RPMI8226 (cell line): ENCODE results near the gene SLC35F4.

Experiments
- DNase-seq: peaks from one replicate; pipeline ENCODE4 v3.0.0-alpha.2; 2015

Gene SLC35F4

DNA sequence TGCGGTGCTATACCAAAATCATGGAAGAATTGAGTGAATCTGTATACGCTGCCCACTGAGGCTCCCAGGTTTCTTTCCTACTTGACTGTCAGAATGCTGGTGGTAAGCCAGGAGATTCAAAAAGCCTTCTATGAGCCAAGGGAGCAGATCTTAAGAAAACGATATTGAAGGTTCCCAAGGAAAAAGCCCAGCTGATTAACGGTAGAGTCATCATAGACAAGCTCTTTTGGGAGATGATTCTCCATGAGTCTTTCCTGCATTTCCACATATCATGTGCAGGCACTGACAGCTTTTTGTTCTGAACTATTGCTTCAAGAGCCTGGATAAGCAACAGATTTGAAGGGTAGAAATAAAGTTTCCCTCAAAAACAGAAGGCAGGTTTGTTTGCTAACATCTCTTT lies 17.5 kb downstream of the SLC35F4 start:
- no peak for DNase-seq

DNA sequence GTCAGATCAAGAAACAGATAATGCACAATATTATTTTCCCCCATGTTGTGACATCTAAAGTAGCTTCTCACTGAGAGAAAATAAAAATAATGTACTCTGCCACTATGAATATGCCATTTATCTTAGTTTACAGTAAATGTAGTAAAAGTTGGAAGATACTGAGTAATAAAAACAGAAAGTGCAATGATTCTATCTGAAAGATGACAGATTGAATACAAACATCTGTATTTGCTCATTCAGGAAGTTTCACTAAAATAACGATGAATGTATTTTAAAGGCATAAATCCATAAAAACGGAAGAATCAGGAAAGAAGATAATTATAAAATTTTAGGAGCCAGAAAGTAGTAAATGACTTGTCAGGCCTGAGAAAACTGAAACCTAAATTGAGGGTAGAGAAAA lies 18.2 kb downstream of the SLC35F4 start:
- DNase-seq, result no peak

DNA sequence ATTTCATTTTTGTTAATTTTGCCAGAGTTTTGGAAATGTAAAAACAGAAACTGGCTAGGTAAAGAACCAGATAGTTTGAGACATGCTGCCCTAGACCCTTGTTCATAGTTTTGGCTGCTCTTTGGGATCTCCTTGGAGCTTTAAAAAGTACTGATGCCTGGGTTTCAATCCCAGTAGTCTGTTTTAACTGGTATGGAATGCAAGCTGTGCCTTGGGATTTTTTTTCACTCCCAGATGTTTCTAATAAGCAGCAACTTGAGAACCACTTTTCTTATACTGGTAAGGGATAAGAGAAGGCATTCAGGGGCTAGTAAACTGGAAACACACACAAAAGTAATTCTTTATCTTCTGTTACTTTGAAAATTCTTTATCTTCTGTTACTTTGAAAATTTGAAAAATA lies 18.8 kb downstream of the SLC35F4 start:
- no peak for DNase-seq

DNA sequence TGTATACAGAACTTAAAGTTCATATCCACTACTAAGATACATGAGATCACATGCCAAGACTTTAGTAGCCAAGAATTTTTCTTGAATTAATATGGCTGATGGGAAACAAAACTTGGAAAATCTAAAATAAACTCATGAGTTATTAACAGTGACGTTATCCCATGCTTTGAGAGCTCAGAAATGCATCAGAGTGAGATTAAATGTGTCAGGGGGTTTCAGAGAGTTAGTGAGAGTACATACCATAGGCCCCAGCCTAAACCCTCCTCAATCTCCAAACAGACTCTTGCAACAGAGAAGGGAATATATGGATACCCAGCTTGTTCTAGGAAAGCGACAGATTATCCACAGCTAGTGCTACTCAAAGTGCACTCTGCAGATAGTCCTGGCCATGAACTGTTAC lies 19.3 kb downstream of the SLC35F4 start:
- no peak for DNase-seq

DNA sequence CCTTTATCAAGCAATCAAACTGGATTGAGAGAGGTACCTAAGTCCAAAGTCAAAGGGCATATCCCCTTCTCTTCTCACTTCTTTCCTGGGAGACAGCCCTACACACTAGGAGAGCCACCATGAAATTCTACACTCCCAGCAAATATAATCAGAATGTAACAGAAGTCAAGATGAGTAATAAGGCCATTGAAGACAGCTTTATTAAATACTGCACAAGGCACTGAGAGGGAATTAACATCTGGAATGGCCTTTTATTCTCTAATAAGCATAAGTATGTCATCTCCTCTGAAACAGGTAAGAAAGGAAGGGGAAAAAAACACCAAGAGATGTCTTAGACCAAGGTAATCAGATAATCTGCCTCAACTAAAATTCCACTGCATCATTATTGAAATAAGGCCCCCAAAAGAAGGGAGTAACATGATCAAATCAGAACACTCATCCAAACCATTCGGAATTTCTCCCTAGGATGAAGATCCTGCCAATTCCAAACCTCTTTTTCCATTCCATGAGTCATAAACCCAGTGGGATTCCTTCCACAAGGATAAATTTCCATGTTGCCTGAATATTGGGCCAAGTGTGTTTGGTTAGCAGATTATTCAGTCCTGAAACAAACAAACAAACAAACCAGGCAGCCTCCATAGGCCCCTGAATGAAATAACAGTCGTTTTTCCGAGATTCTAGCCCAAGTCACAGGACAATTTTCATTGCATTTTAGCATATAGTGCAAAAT lies 19.9 kb downstream of the SLC35F4 start:
- no peak for DNase-seq

DNA sequence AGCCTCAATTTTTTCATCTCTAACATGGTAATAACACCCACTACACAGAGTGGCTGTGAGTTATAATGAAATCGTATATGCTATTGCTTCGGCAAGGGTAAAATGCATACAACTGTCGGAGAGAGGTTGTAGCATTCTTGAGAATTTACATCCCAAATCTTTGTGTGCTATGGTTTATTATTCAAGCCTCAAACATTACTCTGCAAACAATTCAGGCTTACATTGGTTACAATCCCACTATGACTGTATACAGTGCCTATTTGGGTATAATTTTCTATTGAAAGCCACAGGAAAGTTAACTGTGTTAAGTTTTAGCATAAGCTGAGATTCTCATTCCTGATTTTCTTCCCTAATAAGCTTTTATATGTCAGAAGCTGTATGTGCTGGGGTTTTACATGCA lies 20.6 kb downstream of the SLC35F4 start:
- no peak for DNase-seq

DNA sequence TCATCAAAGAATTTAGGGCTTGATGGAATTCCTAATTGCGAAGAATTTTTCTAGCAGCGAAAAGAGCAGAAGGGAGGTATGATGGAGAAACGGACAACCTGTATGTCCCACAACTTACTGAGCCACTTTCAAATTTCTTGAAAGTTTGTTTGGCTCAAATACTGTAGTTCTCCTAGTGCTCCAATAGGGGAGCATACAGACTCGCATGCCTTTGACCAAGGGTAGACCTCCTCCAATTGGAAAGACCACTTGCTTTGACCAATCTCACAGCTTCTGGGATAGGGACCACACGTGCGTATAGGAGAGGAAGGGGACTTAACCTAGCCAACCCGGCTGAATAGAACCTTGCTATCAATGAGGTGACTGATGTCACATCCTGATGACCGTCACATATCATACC lies 28.6 kb downstream of the SLC35F4 start:
- no peak for DNase-seq

DNA sequence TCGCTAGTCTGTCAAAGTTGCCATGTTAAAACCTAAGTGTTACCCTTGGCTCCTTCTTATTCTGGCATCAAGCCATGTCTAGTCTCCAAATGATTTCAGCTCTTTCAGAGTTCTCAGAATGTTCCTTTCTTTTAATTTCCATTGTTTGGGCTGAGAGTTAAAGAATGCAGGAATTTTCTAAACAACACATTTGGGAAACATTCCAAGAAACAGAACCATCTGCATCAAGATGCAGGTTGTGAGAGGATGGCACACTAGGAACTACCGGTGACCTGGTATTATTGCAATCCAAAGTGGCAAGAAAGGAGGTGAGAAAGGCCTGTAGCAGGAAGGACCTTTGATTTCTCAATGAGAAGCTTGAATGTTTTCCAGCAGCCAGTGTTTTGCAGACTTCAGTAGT lies 30.1 kb downstream of the SLC35F4 start:
- peak; percentile 18 for DNase-seq

DNA sequence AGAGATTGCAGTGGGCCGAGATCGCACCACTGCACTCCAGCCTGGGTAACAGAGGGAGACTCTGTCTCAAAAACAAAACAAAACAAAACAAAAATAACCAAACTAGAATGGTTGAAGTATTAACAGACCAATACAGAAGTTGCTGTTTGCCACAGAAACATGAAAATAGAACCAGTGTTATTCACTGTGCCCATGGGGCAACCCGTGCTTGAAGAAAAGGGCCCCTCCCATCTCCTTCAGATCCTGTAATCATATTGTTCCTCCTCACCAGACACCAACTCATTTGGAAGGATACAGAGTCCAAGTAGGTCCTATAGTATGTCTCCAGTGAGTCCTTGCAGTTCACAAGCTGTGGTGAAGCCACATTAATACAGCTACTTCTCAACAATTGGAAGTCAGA lies 30.9 kb downstream of the SLC35F4 start:
- no peak for DNase-seq

DNA sequence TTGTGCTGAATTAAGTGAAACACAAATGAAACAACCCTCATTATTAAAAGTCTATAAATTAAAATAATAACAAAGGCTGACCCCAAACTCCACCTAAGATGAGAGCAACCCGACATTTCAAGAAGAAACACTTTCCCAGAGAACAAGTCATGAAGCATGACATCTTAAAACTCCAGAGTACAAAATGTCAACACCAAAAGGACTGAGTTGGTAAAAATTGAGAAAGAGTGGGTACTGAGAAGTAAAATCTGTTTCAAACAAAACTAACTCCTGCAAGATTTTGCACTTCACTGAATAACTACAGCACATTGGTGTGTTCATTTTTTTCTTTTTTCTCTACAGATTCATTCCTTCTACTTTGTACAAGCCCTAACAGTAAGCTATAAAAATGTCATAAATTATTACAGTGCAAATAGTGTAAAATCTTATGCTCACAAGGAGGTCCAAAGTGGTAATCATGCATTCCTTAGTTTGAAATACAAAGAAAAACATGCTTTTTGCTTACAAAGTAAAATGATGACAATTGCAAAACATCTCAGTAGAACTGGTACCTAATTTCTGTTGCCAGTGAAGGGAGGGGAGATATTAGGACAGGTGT lies 31.8 kb downstream of the SLC35F4 start:
- DNase-seq, result no peak

DNA sequence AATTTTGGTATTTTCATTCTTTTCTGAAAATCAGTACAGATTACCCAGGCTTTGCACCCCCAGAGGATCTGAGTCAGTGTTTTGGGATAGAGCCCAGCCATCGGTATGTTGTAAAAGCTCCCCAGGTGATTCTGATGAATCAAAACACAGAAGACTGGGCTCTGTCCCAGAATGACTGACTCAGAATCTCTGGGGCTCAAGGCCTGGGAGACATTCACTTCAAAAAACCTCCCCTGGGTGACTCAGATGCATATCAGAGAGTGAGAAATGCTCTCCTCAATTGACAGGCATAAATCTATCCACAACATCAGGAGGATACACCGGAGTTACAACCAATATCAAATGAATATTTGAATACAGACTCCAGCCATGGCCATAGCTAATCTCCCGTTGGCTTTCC lies 32.6 kb downstream of the SLC35F4 start:
- peak; percentile 64 for DNase-seq

DNA sequence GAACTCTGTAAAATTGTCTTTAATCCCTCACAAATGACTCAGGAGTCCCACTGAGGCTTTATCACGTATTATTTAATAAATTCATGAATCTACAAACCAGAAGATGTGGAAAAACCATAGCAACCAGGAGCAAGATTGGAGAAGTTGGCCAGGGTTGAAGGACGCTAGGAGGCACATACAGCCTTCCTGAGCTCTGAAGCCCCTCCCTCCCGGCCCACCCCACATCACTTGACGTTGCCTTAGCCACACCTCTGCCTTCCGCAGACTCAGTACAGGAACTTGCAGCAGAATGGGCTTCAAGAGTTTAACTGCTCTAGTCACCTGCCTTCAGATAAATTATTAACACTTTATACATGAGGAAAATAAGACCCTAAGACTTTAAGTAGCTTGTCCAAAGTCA lies 33.9 kb downstream of the SLC35F4 start:
- DNase-seq, result peak; percentile 49

DNA sequence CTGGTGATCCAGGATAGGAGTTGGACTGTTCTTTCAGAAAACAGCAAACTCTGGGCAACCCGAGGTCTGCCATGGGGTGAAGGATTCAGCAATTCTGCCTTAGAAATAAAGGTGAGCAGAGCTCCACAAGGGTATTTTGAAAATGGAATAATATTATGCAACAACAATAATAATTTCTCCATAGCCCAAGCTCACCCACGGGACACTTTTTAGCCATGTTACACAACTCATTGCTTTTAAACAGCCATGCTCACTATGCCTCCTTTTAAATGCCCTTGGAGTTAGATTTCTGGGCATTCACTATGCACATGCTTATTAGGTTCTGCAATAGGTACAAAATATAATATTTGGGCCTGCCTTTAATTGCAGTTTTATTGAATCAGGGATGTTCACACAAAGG lies 37.2 kb downstream of the SLC35F4 start:
- DNase-seq, result no peak

DNA sequence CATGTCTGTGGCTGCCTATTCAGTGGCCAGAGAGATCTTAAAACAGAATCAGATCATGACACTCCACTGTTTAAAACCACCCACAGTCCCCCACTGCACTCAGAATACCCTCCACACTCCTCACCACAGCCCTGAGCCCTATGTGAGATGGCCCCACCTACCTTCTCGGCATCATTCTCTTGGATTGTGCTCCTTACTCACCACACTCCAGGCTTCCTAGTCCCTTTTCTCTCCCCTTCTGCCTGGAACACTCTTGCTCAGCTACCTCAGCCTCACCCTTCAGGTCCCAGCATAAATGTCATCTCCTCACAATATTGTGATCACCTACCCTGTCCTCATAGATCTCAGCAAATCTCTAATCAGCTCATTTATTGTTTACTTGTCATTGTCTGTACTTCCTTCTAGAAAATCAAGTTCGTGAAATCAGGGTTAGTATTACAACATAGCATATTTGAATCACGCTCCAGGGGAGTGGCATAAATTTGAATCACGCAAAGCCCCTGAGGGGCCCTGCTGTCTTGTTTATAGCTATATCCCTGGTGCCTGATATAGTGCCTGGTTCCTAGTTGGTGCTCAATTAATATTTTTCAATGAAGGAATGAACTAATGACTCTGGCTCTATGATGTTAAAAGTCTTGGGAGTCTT lies 42.8 kb downstream of the SLC35F4 start:
- DNase-seq, result no peak

DNA sequence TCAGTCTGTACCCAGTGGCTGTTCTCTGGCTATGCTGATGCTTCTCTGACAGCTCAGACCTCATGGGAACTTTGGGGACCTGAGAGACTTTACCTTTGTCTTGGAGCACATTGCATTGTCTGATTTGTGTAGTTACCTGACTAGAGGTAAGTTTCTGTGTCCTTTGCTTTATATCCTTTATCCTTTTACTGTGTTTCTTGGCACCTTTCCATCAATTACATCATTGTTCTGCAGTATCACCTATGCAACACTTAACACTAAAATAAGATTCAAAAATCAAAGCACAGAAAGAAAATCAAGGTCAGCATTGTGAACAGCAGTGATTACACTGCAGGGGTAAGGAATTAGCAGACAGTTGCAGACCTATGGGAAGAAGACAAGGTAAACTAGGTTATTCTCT lies 43.8 kb downstream of the SLC35F4 start:
- no peak for DNase-seq

DNA sequence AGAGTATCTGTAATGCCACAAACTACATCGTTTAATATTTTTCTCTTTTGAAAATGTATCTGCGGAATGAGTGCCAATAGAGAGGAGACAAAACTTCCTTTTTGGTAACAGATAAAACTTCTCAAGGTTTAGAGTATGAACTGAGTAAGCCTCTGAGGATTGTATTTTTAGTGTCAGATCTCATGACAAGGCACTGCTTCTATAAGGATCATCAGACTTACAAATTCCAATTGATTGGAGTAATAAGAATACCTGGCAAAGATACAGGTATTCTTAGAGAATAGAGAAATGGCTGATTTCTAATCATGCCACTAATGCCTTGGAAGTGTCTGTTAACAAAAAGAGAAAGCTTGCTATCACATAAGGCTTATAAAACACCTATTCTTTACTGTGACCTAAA lies 45.3 kb downstream of the SLC35F4 start:
- no peak for DNase-seq

DNA sequence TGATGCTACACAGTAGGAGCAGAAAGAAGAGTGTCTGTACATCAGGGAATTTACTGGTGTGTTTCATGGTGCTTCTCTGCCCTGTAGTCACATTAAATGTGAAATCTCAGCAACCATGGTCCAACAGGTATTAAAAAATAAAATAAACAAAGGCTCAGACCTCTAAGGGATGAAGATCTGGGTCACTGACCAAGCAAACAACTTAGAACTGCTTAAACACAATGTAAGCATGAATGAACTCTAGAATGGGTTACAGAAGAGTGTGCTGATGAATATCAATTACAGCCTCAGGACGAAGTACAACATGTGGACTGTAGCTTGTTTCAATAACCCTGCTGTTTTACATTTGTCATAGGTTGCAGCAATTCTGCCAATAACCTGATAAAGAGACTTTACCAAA lies 47.4 kb downstream of the SLC35F4 start:
- no peak for DNase-seq

DNA sequence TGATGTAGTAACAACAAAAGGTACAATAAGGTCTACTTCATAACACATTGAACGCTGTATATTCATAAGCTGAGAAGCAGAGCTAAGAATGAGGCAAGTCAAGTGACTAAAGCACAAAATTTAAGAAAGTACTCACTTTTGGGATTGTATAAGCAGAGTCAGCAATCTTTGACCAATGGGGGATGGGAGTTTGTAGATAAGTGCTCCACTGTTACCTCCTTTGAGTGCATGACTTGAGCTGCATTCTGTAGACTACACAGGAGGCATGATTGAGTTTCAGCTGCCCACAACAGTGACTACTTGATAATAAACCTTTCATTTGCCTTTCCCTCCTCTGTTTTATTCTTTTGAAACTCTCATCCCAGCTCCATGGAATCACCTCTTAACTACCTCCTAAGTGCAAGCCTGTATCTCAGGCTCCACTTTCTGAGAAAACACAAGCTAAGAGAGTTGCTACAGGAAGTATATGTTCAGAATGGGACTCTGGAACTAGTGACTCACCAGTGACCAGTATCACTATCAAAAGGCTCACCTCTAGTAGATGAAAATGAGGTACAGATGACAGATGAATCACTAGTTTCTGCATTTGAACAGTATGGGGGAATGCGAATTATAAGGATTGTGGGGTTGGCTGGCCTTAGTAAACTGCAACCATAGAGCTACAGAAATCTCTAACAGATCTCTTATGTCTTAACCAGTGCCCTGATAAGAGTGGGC lies 49.2 kb downstream of the SLC35F4 start:
- no peak for DNase-seq

DNA sequence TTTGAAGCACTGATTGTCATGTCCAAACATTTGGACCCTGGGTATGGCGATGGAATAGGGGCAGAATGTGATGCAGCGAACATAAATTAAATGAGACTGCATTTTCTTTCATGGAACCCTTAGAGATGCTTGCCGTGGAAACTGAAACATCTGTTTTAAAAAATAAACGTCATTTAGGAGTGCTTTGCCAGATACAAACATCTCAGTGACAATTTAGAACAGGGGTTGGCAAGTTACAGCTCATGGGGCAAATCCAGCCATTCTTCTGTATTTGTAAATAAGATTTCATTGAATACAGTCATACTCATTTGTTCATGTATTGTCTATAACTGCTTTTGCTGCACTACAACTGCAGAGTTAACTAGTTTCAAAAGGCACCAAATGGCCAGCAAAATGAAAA lies 51.2 kb downstream of the SLC35F4 start:
- no peak for DNase-seq

DNA sequence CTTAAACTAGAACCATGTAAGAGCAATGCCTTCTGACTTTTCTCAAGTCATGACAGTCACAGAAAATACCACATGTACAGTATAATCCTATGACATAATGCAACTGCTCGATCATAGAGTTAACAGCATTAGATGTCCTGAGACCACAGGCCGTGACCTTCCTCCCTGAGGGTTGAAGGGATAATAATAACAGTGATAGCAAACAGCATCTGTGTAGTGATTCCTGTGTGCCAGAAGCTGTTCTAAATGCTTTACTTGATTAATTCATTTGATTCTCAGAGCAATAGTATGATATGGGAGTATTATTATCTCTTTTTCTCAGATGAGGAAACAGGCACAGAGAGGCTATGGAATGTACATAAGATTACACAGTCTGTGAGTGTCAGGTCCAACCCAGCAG lies 53.2 kb downstream of the SLC35F4 start:
- no peak for DNase-seq

DNA sequence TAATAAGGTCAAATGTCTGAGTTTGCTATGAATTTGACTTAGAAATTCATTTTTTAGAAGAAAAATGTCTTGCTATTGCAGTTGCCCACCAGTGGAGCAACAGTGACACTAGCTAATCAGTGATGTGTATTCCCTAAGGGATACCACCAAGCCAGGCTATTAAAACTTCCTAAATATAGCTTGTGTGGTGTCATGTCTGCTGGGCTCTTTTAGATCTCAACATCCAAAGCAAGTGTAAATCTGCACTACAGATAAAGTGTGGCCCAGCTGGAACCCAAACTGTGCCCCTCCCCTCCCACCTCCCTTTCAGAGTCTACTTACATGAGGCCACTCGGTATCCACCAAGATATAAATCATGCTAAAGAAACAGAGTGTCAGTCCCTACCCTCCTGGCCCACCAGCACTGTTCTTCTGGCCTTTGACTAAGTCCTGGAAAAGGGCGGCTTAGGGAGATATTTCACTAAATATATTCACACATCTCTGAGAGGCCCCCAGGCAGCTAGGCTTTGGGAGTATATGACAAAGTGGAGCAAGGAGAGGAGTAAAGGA lies 53.8 kb downstream of the SLC35F4 start:
- no peak for DNase-seq

DNA sequence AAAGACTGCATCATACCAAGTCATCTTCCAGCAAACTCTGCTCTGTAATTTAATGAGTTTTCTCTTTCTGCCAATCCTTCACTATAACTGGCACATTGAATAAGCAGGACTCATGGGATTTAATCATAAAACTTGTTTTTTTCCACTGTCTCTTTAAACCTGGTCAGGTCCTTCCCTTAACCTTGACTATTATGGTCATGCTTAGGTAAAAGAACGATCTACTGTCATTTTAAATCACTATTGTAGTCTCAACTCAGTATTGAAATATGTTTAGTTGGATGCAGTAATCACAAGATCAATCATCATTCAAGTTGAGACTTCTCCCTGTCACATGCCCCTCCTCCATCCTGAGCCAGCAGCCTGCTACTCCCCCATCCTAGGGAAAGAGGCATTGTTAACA lies 56.1 kb downstream of the SLC35F4 start:
- DNase-seq, result no peak

DNA sequence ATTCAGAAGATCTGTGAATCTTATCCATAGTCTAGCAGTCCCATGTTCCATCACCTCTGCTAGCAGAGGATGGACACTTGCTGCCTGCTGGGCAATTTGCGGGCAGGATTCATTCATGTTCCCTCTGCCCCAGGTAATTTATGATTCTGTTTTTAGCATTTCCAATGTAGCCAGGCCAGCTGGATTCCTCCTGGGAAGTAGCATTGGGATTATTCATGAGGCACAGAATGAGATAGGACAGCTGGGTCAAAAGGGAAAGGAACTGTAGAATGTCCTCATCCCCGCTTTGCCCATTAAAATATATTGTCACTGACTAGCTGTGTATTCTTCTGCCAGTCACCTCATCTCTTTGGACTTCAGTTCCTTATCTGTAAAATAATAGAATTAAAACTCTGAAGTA lies 68.7 kb downstream of the SLC35F4 start:
- no peak for DNase-seq

DNA sequence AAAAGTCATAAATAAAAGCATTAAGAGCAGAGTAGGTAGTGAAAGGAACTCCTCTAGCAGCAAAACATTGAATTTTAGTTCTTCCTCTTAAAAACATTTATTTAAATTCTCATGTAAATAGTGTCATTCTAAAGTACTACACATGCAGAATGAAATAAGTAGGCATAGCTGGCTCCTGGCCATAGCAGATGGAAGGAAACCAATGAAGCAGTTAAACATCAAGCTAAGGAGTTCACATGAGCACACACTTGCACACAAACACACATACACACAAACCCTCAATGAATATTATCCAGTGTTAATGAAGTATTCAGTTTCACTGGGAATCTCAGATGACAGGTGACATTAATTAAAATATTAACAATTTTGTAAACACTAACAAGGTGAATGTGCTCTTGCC lies 69.3 kb downstream of the SLC35F4 start:
- DNase-seq, result no peak
